Stimulated activated CD8-positive, alpha-beta memory T cell treated with anti-CD3 and anti-CD28 coated beads, Interleukin-12 subunit alpha, Interleukin-12 subunit beta, amount 100 ng/mL, for 24 hours (primary cell): ENCODE measurements around the gene SNUPN.

ENCODE experiments used
- DNase-seq: peaks from one replicate; pipeline ENCODE4 v3.0.0-alpha.2; 2020; ENCODE audit errors: extremely low read depth

SNUPN gene

DNA sequence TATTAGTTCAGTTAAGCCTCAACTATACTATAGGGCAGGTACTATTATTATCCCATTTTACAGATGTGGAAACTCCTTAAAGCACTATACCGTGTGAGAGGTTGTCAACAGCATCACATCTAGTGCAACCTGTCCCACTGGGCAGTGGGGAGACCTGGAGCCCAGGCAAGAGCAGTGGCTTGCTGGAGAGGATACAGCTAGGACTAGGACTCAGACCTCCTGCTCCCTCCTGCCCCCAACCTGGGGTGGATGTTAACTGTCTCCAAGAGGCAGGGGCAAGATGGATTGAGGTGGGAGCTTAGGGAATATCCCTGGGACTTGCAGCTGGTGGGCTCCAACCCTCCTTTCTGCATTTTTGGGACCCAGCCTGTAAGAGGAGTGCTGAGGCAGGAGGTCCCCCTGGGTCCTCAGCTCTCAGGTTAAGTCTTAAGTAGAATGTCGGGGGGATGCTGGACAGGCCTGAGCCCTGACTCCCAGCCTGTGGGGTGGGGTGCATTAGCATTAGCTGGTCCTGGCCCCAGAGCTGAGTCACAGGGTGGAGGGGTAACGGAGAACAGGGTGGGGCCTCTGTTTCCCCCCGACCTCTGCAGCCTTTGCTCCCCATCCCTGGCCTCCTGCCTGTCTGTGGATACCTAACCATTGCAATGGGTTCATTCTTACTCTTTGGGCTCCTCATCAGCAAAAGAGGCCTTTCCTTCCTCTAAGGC is 28.8 kb upstream of the SNUPN start:
- DNase-seq = no peak

DNA sequence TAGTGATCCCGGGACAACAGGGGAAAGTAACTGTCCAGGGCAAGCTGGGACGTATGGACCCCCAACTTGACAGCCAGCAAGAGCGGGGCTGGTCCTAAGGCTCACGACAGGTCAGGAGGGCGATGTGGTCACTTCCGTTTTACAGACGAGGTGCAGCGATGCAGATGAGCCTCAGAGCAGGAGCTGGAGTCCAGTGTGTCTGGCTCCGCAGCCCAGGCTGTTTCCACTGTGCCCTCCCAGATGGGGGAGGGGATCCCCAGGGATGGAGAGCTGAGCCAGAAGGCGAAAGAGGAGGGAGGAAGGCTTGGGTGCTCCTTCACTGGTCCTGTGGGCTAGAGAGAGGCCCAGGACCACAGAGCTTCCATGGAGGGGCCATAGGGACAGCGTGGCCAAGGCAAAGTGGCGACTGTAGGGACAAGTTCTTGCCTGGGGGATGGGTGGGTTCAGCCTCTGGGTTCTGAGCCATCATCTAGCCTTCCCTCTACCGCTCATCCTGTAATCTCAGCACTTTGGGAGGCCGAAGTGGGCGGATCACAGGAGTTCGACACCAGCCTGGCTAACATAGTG is 27.9 kb upstream of the SNUPN start:
- DNase-seq = no peak

GRCh38 chr15:75651810-75652543 is 26.5 kb upstream of the SNUPN start:
- DNase-seq = no peak

DNA sequence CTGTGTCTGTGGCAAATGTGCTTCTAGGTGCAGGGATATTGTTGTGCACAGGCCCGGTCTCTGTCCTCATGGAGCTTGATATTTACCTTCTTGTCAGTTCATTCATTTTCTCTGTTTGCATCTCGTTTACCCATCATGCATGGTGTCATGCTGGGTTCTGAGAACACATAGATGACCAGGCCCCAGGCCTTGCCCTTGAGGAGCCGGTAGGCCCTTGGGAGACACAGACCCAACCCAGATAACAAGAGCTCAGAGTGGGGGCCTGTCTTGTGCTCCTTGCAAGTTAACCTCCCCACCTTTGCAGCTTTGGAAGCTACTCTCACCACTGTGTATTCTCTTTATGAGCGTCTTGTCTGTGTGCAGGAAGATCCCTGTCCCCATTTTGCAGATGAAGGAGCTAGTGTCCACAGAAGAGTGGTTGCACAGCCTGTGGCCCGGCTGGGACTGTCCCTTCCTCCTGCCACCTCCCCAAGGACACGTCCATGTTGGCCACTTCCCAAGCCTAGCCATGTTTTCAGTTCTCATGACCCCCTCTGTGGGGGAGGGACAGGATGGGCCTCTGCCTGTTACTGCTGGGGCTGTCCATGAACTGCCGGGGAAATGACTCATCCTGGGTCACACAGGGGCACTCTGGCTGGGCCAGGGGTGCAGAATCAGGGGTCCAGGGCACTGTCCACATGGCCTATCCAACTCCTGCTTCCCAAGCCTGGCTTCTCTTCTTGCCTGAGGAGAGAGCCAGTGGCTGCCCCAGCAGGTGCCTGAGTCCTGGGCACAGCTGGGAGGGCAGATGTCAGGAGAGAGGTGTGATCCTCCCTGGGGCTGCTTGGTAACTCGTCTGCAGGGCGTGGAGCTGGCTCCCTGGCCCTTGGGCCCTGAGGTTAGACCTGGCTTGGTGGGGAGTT is 25.6 kb upstream of the SNUPN start:
- no peak for DNase-seq

DNA sequence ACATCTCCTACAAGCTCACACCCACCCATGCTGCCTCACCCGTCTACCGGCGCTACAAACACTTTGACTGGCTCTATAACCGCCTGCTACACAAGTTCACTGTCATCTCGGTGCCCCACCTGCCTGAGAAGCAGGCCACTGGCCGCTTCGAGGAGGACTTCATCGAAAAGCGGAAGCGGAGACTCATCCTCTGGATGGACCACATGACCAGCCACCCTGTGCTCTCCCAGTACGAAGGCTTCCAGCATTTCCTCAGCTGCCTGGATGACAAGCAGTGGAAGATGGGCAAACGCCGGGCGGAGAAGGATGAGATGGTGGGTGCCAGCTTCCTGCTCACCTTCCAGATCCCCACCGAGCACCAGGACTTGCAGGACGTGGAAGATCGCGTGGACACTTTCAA is 24.3 kb upstream of the SNUPN start:
- DNase-seq = no peak

DNA sequence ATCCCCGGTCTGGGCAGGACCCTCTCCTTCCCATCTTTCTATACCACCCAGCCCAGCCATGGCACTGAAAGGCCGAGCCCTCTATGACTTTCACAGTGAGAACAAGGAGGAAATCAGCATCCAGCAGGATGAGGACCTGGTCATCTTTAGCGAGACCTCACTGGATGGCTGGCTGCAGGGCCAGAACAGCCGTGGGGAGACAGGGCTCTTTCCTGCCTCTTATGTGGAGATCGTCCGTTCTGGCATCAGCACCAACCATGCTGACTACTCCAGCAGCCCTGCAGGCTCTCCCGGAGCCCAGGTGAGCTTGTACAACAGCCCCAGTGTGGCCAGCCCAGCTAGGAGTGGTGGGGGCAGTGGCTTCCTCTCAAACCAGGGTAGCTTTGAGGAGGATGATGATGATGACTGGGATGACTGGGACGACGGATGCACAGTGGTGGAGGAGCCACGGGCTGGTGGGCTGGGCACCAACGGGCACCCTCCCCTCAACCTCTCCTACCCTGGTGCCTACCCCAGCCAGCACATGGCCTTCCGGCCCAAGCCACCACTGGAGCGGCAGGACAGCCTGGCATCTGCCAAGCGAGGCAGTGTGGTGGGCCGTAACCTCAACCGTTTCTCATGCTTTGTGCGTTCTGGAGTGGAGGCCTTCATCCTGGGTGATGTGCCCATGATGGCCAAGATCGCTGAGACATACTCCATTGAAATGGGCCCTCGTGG is 23.7 kb upstream of the SNUPN start:
- DNase-seq = no peak

DNA sequence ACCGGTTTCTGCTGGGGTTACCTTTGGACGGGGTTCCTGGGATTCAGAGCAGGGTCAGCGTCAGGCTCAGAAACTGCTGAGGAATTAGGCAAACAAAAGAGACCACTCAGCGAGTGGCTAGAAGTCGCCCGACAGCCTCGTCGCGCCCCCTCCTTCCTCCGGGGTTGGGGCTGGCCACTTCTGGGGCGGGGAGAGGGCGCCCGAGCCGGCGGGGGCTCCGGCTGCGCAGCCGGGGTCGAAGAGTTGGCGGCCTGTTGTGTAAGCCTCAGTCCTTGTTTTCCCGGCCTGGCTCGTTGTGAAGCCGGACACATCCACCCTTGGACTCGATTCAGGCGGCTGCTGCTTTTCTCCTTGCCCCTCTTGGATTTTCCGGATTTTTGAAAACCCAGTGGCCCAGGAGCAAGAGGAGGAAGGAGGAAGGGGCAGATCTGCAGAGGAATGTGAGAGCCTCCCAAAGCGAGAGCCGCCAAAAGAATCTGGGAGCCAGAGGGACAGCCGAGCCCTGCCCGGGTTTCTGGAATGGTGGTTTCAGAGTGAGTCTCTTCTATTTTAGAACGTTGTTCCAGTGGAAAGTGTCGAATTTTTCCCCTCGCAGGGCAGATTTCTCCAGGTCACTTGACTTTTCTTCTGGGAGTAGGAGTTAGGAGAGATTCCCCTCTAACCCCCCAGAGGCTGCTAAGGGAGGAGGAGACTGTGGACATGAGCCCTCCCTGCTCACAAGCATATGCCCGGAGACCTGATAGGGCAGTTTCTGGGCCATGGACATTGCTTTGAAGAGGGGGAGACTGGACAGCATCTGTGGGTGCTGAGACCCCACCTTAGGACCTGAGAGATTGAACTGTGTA is 22.9 kb upstream of the SNUPN start:
- DNase-seq = no peak

- DNase-seq = peak; percentile 28
Observed at GRCh38 chr15:75647370-75648155, 22.0 kb upstream of the SNUPN start, which contains the start of gene SNX33. TSS of gene SNX33 (plus strand) at chr15:75647912. CDS start at chr15:75649103, 1,191 bp downstream.

DNA sequence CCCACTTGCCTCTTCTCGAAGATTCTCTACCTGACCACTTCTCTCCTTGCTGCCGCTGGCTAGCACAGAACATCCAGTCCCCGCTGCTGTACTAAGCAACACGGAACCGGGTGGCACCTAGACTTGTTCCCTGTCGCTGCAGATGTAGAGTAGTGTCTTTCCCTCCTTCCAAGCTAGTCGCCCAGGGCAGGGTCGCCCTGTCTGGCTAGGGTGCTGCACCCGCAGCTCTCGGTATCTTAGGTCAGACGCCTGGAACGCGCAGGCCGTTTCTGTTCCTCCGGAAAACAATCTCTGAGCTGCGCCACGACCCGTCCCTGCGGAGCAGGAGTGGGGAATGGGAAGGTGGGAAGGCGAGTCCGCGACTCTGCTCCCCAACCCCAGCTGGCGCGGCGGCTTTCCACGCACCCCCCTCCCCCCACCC is 21.4 kb upstream of the SNUPN start:
- DNase-seq = no peak

- DNase-seq = no peak
Observed at GRCh38 chr15:75646112-75646943, 20.8 kb upstream of the SNUPN start.

GRCh38 chr15:75644376-75644775 is 18.9 kb upstream of the SNUPN start:
- DNase-seq = no peak

DNA sequence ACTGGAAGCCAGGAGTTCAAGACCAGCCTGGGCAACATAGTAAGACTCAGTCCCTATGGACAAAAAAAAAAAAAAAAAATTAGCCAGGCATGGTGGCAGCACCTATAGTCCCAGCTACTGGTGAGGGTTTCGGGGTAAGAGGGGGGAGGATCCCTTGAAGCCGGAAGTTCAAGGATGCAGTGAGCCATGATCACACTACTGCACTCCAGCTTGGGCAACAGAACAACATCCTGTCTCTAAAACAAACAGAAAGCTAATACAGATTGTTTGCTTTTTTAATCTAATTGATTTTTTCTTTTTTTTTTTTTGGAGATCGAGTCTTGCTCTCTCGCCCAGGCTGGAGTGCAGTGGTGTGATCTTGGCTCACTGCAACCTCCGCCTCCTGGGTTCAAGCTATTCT is 16.1 kb upstream of the SNUPN start:
- DNase-seq = no peak

GRCh38 chr15:75641179-75641503 is 15.6 kb upstream of the SNUPN start:
- no peak for DNase-seq

GRCh38 chr15:75640483-75641178 is 15.1 kb upstream of the SNUPN start:
- DNase-seq = no peak

DNA sequence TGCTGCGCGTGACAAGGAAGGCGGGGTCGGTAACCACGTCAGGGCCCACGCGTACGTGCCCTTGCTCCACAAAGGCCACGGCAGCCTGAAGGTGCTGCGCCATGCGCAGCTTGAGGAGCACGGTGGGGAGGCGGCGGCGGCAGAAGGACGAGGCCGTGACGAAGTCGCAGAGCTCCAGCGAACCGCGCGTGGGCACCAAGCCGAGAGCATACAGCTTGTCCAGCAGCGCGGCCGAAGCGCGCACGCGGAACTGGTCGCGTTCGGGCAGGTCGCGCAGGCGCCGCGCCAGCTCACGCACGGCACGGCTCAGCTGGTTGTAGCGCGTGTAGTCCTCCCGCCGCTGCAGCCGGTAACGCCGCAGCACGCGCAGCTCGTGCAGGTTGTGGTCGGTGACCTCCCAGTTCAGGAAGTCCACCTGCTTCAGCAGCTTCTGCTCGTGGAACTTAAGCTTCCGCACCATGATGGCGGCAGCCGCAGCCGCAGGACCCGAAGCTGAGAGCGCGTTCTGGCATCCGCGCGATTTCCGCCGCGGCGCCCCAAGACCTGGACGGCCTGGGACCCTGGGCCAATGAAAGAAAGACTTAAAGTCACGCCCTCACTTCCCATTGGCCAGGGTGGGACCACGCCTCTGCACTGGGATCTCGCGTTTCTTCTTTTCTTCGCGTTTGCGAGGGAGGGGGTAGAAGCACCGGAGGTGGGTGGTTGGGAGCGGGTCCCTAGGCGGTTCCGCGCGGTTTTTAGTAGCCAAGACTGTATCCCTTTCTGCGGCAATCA is 14.4 kb upstream of the SNUPN start, which contains the start of gene IMP3:
Gene IMP3, minus strand, starts transcription at position 516 of the 774 bp plus-strand sequence. Its CDS starts 56 bp downstream, at position 460.
- peak; percentile 77 for DNase-seq

DNA sequence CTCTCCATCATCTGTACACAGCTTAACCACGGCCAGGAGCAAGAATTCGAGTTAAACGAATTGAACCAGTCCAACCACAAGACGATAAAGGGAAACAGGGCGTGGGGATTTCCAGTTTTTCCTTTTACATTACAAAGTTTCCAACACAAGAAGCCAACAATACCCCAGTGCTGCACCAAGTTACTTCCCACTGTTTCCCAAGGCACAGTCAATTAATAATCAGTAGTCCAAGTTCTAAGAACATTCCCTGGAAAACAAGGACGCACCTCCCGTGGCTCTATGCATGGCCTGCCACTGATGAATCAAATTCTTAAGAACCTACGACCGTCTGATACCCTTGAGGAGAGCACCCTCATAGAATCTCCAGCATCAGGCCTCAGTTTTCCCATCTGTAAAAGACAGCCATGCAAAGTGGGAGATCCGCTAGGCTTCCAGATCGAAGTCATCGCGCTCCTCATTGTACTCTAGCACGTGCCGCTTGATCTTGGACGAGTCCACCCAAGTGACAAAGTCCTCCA is 13.7 kb upstream of the SNUPN start:
- DNase-seq = no peak
